Activated naive CD4-positive, alpha-beta T cell treated with anti-CD3 and anti-CD28 coated beads, Interleukin-2, amount 10 ng/mL, durations not matched to agents 5 hours and 36 hours (primary cell): ENCODE results near the gene UBE2G2. TPM values are rescaled to one million over a fixed set of nuclear protein-coding genes. Genes with fewer than 3 reads are reported as not detected.

Experiments
- total RNA-seq, 2 experiments: library from RNA; stranded (reverse); gene quantifications; one replicate each; pipeline ENCODE4 v1.2.3, GENCODE V29; 2021

UBE2G2 gene, protein sequence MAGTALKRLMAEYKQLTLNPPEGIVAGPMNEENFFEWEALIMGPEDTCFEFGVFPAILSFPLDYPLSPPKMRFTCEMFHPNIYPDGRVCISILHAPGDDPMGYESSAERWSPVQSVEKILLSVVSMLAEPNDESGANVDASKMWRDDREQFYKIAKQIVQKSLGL
- 100 to 1,000 TPM in 1 of 2 experiments, 10 to 100 TPM in 1; 90.1 to 104 TPM for total RNA-seq

DNA sequence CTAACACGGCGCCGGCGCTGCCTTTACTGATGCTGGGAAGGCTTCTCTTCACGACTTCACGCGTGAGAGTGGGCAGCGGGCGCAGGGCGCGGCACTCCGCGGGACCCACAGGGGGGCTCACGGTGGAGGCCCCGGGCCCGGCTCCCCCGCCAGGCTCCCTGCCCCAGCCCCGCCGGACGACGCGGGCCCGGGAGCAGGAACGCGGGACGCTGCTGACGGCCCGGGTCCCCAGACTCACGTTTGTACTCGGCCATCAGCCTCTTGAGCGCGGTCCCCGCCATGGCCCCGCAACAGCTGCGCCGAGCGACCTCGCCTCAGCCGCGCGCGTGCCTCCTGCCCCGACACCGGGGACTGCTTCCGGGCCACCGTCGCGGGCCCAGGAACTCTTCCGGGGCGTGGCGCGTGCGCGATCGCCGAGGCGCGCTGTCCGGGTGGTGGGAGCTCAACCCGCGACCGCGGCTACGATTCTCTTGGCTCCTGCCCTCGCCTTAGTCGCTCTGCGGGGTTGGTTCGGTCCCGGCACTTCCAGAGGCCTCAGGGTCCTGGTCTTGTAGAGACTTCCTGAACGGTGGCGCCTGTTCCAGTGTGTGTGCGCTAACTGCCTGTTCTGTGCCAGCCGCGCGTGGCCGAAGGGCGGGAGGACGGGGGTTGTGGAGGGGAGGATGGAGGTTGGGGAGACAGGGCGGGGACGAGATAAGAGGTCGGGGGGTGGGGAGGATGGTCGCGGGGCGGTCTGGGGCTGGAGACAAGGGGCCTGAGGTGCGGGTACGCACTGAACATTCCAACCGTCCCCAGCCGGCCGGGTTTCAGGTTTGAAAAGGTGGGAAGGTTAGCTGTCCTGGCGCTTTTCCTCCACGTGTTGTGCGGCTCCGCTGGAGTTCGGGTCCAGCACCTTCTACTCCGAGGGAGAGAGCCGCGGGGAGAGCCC lies at the start of gene UBE2G2:
Gene UBE2G2, minus strand, starts transcription at position 353 of the 928 bp plus-strand sequence. Its CDS starts 72 bp downstream, at position 281.

DNA sequence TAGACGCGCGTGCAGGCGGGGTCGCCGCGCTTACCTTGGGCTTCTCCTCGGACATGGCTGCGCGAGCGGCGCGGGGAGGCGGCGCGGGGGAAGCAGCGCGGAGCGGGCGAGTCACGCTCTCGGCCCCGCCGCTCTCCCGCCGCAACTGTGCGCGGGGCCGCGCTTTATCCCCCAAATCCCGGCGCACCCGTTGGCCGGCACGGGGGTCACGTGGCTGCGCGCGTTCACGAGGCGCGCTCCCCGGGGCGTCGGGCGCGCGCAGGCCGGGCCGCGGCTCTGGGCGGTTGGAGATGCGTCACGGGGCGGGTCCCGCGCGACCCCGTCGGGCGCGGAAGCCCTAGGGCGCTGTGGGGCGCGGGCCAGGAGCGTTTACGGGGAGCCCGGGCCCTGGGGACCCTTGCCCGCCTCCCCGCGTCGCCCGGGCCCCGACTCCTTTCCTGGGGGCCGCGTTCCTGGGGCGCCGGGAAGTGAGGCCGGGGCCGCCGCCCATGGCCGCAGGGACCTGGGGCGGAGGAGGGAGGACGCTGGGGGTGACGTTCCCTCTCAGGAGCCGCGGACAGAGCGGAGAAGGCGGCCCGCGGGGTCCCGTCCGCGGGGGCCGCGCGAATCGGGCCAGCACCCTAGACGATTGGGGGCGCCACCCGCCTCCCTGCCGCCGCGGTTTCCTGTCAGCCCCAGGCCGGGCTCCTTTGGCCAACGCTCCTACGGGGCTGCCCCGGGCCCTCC lies 16.5 kb upstream of the UBE2G2 start, which contains the start of gene SUMO3:
Gene SUMO3, minus strand, starts transcription at position 149 of the 726 bp plus-strand sequence. Its CDS starts 94 bp downstream, at position 55.

Other genes starting within 250 kb of the UBE2G2 start
- not detected for gene KRTAP10-3, start 243.0 kb downstream of the UBE2G2 start, total RNA-seq
- not detected for gene KRTAP10-4, start 228.1 kb downstream of the UBE2G2 start, total RNA-seq
- gene KRTAP10-5, start 221.2 kb downstream of the UBE2G2 start, total RNA-seq: not detected
- gene KRTAP10-6, start 209.3 kb downstream of the UBE2G2 start, total RNA-seq: not detected
- gene KRTAP10-7, start 201.2 kb downstream of the UBE2G2 start, total RNA-seq: not detected
- gene KRTAP10-8, start 189.7 kb downstream of the UBE2G2 start, total RNA-seq: not detected
- not detected for gene KRTAP10-9, start 174.7 kb downstream of the UBE2G2 start, total RNA-seq
- gene KRTAP10-10, start 164.5 kb downstream of the UBE2G2 start, total RNA-seq: not detected
- not detected for gene KRTAP10-11, start 155.4 kb downstream of the UBE2G2 start, total RNA-seq
- not detected for gene KRTAP12-4, start 147.2 kb downstream of the UBE2G2 start, total RNA-seq
- gene KRTAP12-3, start 143.9 kb downstream of the UBE2G2 start, total RNA-seq: not detected
- not detected for gene KRTAP12-2, start 134.9 kb downstream of the UBE2G2 start, total RNA-seq
- gene KRTAP12-1, start 119.7 kb downstream of the UBE2G2 start, total RNA-seq: not detected
- not detected for gene KRTAP10-12, start 104.6 kb downstream of the UBE2G2 start, total RNA-seq
- not detected for gene TSPEAR, start 90.2 kb downstream of the UBE2G2 start, total RNA-seq
- gene SUMO3, start 16.2 kb upstream of the UBE2G2 start, total RNA-seq: 10 to 100 TPM; 77.5 to 83.7 TPM
- 10 to 100 TPM; 74.7 to 79.3 TPM for gene PTTG1IP, start 71.9 kb upstream of the UBE2G2 start, total RNA-seq
- 100 to 1,000 TPM; 565 to 569 TPM for gene ITGB2, start 119.1 kb upstream of the UBE2G2 start, total RNA-seq
- gene SLX9, start 138.2 kb upstream of the UBE2G2 start, total RNA-seq: 10 to 100 TPM; 39.5 to 41.4 TPM